ENCODE data around the gene CDAN1.

CDAN1 gene

DNA sequence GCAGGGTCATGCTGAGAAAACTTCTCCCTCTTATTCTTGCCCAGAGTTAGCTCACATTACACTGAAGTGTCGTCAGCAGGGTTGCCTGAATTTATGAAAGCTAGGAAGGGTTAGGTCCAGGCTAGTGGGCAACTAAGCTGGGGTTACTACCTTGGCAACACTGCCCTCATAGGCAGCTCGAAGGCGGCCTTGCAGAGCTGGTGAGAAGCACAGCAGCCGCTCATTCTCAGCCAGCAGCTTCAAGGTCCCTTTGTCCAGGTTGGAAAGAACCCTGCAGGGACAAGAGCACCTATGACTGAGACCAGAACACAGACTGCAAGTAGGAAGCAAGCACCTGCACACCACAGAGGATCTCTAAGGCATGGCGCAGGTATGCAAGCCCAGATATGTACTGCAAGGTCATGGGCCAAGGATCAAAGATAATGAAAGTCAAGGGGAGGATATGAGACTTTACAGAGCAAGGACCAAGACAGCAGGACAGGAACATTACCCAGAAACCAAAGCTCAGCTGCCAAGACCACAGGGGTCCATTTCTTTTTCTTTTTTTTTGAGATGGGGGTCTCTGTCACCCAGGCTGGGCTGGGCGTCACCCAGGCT, 2.8 kb downstream of the CDAN1 start:
- no peak for DNase-seq

DNA sequence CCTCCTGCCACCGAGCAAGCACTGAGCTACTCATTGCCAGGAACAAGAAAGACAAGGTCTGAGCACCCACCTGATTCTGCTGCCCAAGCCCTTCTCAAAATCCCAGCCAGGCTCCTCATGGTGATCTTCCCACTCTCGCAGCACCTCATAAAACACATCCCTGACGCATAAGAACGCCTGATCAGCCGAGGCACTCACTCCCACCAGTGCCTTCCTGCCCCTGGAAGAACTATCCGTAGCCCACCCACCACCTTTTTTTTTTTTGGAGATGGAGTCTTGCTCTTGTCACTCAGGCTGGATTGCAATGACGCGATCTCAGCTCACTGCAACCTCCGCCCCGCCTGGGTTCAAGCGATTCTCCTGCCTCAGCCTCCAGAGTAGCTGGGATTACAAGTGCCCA, 3.9 kb downstream of the CDAN1 start:
- DNase-seq = no peak

DNA sequence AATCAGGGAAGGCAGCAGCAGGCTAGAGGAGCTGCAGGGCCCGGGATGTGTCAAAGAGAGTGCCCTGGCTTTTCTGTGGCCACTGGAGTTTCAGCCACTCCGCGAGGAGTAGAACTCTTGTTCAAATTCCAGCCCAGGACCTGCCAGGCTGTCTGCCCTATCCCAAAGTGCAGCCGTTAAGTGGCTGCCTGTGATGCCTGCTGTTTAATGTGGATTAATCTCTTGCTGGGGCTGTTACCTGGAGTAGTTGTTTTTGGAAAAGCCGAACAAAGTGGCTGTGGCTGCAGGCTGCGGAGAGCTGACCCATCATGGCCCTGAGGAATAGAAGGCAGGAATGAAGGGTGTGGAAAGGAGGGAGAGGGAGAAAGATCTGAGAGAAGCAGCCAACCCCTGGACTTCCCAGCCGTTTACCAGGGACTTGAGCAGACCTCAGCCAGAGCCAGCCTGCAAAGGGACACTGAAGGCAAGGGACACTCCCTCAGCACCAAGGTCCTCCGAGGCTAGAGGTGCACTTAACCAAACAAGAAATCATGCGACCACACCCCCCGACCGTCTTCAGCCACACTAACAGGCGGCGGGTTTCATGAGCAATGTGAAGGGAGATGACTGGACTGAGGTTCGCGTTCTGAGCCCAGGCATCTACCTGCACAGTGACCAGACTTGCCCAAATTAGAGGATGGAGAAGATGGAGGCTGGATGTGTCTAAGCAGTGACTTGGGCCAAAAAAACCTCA, 4.7 kb downstream of the CDAN1 start:
- DNase-seq = no peak

DNA sequence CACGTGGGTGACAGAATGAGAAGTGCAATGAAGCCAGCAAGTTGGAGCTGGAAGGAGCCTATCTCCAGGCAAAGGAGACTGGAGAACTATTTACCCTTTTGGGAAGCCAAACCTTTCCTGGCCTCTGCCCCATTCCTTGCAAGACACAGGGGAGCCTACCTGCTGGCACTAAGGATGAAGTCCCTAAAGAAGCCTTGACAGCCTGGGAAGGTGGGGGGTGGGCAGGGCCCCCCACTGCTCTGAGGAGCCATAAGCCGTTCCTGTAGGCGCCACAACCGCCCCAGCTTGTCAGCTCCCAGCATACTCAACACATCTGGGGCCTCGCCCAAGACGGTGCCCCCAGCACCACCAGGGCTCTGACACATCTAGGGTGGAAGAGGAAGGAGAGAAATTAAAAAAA, 5.5 kb downstream of the CDAN1 start:
- no peak for DNase-seq

DNA sequence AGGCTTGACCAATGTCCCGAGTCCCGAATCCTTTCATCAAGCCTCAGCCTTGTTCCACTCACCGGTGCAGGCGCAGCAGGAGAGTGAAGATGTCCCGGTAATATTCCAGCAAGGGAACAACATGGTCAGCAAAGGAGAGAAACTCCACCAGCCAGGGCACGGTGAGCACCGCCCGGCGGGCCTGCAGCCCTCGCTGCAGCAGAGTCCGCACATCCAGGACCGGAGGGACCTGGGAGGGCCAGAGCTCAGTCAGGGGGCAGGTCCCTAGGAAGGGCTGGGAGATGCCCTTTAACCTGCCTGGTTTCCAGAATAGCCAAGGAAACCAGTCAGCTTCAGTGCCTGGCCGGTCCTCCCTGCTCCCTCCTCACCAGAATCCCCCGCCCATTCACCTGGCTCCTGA, 6.4 kb downstream of the CDAN1 start:
- DNase-seq = no peak

DNA sequence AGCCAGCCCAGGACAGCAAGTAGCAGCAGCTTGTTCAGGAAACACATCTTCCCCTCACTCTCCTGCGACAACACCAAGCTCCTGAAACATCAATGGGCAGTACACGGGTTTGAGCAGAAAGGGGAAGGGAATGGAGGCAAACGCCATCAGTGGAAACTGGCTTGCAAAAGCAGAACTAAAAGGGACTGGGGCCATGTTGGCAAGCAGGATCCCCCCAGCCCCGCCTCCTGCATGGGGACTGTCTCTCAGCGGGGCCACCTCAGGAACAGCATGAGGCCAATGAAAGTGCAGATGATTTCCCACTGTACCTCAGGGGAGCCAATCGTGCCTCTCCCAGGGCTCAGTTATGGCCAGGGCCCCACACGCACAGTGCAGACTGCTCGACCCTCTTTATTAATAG, 6.8 kb downstream of the CDAN1 start:
- no peak for DNase-seq

DNA sequence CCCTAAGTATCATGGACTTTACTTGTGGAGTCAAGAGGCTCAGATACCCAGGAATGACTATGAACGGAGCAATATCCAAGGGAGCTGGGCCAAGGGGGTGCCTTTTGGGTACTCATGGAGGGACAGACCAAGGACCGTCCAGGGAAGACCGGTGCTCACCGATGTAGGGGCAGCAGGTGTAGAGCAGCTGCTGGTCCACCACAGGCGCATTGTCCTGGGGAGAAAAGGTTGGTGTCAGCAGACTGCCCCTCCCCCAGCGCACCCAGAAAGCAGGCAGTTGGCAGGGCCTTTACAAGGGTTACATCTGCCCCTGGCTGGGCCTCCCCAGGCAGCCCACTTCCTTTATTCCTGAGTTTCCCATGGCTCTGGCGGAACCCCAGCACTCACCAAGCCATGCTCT, 7.5 kb downstream of the CDAN1 start:
- DNase-seq = no peak

DNA sequence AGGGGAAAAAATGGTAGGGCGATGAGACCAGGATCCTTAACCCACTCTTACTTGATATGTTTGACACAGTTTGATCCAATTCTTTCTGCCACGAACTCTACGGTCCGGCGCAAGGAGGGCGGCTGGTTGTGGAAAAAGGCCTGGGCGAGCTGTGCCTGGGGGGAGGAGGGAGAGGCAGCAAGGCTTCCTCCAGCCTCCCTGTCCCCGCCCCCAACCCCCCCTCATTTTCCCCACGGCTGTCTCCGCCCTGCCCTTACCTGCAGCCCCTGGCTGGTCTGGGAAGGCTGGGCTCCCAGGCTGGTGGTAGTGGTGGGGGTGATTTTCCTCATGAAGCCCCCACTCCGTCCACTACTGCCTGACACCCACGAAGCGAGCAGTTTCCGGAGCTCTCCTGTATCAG, 8.0 kb downstream of the CDAN1 start:
- DNase-seq = no peak

DNA sequence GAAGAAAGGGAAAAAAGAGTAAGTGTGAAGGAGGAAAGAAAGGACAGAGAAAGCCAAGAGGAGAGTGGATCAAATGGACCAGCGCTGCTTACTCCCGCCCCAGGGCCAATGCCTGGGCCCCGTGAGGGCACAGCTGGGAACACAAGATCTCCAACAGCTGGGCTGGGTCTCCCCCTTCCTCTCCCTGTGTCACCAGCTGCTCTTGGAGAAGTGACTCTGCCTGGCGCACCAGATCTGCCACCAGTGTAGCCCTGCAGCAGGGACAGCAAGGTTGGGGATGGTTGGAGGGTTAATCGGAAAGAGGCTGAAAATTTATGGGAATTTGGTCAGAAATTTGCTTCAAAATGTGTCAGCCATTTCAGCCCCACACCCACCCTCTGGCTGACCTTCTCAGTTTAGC, 8.4 kb downstream of the CDAN1 start:
- DNase-seq = peak in 1 of 2 experiments; percentile 38

DNA sequence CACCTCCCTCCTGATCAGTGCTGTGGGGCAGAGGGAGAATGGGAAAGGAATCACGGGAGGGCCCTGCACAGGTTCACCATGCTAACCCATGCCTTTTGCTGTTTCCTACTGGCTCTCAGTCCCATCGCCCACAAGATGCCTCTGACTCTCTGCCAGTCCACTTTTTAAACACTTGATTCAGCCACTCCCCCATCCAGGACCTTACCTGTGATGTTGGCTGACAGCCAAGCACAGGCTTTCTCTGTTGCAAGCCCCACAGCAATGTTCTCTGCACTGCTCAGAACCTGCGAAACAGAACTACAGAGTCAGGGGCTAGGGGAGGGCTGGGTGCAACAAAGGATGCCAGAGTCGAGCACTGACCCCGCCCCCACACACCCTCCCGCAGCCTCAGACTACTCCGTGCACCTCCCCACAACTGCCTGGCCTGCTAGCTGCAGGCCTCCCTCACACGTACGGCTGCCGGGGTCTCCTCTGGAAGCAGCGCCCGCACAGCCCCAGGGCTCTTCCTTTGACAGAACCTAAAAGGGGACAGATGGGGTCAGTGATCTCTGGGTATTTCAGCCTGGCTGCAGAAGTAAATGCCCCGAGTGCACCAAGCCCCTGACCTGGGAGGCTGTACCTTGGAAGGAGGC, 9.1 kb downstream of the CDAN1 start:
- no peak for DNase-seq

DNA sequence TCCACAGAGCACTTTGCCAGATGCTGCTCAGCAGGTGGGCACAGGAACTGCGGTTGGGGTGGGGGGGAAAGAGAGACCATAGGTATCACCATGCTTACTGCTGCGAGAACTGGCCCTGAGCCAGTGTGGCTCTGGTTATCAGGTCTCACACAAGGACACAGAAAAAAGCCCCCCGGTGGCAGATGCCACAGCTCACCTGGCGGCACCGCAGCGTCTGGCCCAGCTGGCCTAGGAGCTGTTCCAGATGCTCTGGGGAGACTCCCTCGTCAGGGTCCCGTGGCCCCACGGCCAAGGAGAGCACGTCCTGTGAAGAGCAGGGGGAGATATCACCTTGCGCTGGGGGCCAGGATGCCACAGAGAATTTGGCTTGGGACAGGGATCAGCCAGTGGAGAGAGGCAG, 10.8 kb downstream of the CDAN1 start:
- DNase-seq = peak; percentile 88 to 97

DNA sequence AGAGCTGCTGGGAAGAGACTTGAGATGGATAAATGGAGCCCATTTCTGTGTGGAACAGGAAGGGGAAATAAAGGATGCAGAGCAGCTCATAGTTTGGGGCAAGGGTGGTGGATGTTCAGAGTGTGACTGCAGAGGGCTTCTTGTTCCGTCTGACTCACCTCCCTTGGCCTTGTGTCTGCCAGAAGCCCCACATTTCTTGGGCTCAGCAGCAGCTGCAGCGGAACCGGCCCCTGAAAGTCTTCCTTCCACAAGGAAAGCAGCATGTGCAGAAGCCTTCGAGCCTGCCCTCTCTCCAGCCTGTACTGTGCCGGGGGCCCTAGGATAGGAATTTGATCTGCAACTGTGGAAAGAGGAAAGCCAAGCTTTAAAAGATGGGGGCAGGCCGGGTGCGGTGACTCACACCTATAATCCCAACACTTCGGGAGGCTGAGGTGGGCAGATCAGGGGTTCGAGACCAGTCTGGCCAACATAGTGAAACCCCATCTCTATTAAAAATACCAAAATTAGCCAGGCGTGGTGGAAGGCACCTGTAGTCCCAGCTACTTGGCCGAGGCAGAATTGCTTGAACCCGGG, 11.5 kb downstream of the CDAN1 start:
- DNase-seq = no peak

DNA sequence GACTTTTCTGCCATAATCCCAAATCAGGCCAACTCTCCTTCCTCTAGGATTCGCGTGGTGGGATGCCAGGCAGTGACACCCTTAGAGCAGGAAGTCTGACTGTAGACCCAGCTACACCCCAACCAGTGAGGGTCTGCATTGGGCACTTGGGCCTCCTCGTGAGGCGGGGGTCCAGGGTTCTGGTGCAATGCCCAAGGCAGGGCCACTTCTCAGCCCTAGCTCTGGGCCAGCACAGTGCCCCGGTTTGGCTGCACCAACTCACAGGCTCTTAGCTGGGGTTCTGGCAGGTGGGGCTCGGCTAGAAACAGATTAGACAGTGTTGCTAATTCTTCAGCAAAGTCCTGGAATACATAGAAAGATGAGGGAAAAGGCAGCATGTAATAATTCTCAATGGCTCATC, 12.7 kb downstream of the CDAN1 start:
- no peak for DNase-seq

DNA sequence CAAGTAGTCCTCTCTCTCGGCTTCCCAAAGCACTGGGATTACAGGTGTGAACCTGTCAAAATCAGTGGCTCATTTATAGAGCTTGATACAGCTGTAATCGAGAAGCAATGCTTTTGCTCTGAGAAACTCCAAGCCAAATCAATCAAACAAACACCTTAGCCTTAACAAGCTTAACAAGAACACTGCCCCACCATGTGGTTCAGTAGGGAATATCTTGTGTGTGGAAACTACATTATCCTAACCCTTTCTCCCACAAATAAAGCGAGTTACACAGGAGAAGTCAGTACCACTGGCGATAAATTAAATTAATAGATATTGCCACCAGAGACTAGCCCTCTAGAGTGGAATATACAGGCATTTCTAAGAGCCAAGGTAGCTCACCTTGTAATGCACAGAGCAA, 13.9 kb downstream of the CDAN1 start:
- peak in 1 of 2 experiments; percentile 28 for DNase-seq

DNA sequence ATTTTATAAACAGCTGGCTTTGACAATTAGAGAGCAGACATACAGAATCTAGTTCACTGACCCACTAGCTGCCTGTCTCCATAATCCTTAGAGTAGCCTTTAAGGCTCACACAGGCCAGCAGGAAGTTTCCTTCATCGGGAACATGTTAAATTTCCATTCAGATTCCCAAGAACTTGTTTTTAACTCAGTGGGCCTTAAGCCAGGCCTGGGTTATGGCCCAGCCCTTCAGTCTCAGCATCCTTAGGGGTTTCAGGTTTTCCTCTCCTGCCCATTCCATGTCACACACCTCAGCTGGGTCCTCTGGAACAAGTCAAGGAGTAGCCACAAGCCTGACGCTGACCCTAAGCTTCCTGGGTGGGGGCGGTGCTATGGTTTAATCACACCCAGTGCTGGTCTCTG, 15.0 kb downstream of the CDAN1 start:
- no peak for DNase-seq

DNA sequence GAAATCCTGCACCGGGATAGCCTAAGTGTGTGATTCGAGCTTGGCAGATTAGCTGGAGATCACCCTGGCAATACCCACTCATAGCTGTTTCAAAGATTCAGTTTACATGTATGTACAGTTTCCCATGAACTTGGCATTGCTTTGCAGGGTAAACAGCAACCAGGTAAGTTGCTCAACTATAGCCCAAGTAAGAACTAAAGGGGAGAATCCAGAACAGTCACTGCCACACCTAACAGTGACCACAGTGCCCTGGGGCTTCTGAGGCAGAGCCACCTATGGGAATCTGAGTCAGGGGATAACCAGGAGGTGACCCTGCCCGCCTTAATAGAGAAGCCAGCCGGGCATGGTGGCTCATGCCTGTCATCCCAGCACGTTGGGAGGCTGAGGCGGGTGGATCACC, 15.9 kb downstream of the CDAN1 start:
- DNase-seq = no peak

DNA sequence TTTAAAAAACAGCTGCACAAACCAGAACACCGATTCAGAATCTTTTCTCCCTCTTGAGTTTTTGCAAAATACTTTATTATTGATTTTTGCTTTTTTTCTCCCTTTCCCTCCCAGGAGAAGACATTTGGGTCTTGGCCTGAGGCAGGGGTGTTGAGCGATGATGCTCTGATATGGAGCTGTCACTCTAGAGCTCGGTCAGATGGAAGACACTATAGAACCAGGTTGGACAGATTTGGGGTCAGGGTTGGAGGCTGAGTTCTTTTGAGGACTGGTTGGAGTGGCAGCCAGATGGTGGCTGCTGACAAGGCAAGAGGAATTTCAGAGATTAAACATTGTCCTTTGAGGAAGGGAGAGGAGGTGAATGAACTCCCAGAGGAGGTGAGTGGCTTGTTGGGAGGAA, 16.9 kb downstream of the CDAN1 start:
- peak; percentile 26 to 73 for DNase-seq

DNA sequence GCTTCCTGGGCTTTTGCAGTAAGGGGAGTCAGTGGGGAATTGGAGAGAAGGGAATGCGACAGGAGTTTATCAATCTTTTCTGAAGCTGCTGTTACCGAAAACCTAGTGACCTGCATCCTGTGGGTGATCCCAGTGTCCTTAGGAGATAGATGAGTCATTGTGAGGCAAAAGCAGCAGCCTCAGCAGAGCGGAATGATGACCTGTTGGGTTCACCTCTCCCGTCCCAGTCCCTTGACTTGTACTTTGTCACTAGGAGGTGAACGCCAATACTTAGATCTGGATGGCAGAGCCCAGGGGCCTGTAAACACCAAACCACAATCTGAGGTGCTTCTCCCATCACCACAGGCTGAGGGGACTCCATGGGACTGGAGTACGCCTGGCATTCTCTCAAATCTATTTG, 17.9 kb downstream of the CDAN1 start:
- DNase-seq = no peak

DNA sequence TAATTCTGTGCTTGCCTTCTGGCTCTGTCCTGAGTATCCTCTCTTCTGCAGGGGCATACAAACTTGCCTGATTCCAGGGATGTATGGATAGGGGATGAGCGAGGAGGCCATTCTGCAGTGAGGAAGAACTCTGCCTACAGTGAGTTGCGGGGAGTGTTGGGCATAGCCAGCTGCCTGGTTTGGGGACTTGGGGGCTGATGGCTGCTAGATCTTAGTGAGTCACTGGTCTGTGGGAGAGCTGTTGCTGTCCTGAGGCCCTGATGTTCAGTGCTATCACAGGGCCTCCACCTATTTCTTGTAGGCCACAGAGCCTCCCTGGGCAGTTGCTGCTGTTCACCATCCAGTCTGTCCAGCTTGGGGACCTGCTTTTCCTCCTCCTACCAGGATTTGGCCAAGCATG, 20.3 kb downstream of the CDAN1 start:
- no peak for DNase-seq

DNA sequence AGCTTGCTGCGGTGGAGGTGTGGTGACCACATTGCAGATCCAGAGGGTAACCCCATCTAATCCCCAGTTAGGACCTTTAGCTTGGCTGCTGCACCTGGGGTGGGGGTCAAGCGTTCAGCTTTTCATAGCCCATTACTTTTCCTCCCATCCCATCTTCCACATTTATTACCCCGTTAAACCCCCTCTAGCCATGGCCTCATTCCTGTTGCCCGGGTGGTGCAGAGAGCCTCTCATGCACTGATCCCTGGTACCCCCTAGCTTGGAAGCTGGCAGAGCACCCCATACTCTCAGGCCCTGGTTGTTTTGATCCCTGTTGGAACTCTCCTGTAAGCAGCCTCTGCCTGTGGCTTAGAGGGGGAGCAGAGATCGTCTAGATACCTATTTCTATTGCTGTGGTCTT, 20.8 kb downstream of the CDAN1 start:
- no peak for DNase-seq

DNA sequence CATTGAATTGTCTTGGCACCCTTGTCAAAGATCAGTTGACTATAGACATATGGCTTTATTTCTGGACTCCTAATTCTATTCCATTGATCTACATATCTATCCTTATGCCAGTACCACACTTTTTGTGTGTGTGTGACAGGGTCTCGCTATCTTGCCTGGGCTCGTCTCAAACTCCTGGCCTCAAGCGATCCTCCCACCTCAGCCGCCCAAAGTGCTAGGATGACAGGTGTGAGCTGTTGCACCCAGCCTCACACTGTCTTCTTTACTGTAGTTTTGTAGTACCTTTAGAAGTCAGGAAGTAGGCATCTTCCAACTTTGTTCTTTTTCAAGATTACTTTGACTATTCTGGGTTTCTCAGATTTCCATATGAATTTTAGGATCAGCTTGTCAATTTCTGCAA, 24.3 kb downstream of the CDAN1 start:
- peak in 1 of 2 experiments; percentile 44 for DNase-seq

DNA sequence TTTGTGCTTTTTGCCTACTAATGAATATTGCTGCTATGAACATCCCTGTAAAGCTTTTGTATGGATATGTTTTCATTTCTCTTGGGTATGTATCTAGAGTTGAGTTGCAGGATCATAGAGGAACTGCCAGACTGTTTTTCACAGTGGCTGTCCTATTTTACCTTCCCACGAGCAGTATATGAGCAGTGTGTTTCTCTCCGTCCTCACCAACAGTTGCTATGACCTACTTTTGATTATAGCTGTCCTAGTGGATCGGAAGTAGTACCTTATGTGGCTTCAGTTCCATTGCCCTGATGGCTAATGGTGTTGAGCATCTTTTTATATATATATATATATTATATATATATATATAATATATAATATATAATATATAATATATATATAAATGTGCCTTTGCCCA, 25.2 kb downstream of the CDAN1 start:
- no peak for DNase-seq

DNA sequence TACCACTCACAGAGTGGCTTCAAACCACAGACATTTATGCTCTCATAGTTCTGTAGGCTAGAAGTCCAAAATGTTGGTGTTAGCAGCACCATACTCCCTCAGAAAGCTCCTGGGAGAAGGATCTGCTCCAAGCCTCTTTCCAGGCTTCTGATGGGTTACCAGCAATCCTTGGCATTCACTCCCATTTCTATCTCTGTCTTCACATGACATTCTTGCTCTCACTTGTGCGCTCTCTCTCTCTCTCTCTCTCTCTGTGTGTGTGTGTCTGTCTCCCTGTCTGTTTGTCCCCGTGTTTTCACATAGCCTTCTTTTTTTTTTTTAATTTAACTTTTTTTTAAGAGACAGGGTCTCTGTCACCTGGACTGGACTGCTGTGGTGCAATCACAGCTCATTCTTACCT, 26.3 kb downstream of the CDAN1 start:
- no peak for DNase-seq

DNA sequence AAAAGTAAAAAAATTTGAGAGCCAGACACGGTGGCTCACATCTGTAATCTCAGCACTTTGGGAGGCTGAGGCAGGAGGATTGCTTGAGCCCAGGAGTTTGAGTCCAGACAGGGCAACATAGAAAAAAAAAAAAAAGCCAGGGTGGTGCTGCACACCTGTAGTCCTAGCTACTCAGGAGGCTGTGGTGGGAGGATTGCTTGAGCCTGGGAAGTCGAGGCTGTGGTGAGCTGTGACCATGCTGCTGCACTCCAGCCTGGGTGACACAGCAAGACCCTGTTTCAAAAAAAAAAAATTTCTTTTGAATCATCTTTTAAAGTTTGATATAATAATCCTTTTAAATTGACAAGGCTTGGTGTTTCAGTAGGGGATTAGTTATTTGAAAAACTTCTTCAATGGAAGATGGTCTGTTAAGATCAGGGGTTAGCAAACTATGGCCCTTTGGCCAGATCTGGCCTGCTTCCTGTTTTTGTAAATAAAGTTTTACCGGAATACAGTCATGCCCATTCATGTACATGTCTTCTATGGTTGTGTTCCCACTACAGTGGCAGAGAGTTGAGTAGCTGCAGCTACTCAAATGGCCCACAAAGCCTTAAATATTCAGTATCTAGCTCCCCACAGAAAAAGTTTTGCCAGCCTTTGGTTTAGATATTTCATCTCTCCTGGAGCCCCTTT, 28.9 kb downstream of the CDAN1 start:
- no peak for DNase-seq
